ENCODE data around the gene TMEM81.

Gene TMEM81

DNA sequence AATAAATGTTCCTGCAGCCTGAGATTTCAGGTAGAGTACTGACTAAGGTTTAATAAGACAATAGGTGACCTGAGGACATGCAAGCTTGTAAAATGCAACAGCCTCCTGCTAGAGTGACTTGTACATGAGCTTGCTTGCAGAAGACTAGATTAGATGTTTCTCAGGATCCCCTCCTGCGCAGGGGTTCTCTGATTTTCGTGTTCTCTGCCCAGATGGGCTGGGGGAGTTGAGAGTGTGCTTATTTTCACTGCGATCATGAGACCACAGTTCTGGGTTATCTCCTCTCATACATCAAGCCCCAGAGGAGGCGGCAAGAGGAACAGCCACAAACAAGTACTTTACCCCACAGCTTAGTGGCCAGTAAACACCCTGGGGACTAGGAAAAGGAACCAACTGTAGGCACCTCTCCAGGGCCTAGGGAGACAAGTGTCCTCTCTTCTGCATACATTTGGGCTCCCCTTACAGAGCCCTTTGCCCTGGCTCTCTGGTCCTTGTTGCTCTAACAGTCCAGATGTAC is 8.0 kb downstream of the TMEM81 start:
- no peak for DNase-seq (ENCODE audit: low read depth in 2 of 2)

GRCh38 chr1:205075642-205076155 is 8.6 kb downstream of the TMEM81 start:
- DNase-seq (ENCODE audit: low read depth in 2 of 2), result no peak

DNA sequence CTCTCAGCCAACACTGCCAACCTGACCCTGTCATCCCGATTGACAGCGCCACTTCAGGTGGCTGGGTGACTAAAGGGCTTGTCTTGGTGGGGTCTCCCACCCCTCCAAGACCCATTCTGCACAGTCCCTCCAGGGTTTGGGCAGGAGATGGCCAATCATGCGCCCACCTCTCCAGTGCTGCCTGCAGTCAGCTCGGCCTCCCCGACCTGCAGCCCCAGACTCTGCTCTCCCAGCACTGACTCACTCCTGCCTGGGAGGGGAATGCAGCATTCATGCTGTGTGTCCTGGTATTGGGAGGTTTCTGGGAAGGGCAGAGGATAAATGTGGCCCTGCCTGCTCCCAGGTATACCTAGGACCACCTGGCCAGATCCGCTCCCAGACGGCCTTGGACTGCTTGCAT is 9.7 kb downstream of the TMEM81 start:
- no peak for DNase-seq (ENCODE audit: low read depth in 2 of 2)

GRCh38 chr1:205074084-205074483 is 10.2 kb downstream of the TMEM81 start:
- no peak for DNase-seq (ENCODE audit: low read depth in 2 of 2)

DNA sequence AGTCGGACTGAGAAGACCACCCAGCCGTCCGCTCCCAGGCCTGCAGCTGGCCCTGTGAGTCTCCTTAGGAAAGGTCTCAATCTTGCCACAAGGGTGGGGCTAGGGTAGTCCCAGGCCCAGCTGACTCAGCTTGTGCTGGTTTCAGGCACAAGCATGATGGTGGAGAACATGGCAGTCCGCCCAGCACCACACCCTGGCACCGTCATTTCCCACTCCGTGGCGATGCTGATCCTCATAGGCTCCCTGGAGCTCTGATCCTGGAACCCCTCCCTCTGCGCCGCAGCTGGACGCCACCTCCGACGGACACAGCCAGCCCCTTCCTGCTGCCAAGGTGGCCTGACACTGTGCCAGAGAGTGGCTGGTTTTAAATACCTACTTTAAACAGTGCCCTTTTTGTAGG is 10.7 kb downstream of the TMEM81 start:
- no peak for DNase-seq (ENCODE audit: low read depth in 2 of 2)

GRCh38 chr1:205072881-205073280 is 11.4 kb downstream of the TMEM81 start:
- DNase-seq (ENCODE audit: low read depth in 2 of 2), result no peak

GRCh38 chr1:205072286-205072685 is 12.0 kb downstream of the TMEM81 start:
- DNase-seq (ENCODE audit: low read depth in 2 of 2), result no peak

DNA sequence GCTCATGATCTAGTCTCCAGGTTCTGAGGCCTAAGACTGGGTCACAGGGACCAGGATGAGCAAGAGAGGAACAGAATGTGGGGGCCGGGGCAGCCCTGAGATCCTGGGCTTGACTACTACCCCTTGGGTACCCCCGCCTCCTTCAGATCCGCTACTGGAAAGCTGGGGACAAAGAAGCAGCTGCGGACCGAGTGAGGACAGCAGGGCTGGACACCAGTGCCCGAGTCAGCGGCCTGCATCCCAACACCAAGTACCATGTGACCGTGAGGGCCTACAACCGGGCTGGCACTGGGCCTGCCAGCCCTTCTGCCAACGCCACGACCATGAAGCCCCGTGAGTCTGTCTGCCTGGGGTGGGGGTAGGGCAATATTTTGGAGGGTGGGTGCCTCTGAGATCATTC is 12.5 kb downstream of the TMEM81 start:
- DNase-seq (ENCODE audit: low read depth in 2 of 2), result no peak

DNA sequence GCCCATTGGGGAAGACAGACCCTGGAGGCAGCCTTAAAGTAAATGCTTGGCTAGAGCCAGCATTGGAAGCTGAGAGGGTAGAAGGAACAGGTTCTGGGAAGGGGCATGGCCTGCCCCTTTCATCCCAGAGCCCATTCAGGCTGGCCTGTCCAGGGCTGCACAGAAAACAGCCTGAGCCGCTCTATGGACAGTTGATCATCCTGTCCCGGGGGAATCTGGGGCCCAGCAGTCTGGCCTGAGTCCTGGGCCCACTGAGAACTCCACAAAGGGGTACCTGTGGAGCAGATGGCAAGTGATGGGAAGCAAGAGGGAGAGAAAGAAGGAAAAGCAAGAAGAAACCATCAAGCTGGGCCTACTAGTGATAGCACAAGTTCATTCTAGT is 13.2 kb downstream of the TMEM81 start:
- DNase-seq (ENCODE audit: low read depth in 2 of 2), result no peak

DNA sequence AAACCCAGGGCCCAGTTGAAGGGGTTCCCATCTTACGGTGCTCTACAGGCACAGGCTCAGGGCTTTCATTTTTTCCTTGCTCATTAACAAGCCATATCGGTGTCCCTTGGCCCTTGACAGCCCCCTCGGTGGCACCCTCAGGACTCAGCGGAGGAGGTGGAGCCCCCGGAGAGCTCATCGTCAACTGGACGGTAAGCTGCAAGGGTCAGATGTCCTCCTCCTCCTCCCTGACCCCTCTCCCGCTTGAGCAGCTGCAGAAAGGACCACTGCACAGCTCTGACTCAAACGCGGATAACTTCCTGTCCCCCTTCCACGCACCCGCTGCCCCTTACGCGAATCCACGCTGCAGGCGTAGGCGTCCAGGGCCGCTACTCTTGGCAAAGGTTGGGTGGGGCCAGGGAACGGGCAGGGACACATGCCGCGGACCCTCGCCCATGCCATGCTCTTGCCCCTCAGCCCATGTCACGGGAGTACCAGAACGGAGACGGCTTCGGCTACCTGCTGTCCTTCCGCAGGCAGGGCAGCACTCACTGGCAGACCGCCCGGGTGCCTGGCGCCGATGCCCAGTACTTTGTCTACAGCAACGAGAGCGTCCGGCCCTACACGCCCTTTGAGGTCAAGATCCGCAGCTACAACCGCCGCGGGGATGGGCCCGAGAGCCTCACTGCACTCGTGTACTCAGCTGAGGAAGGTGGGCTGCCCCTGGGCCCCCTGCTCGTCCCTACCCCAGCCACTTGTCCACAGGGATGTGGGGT is 14.7 kb downstream of the TMEM81 start:
- DNase-seq (ENCODE audit: low read depth in 2 of 2), result no peak

- no peak for DNase-seq (ENCODE audit: low read depth in 2 of 2)
Observed at GRCh38 chr1:205068457-205069040, 15.7 kb downstream of the TMEM81 start.

- no peak for DNase-seq (ENCODE audit: low read depth in 2 of 2)
Observed at GRCh38 chr1:205068001-205068400, 16.3 kb downstream of the TMEM81 start.

DNA sequence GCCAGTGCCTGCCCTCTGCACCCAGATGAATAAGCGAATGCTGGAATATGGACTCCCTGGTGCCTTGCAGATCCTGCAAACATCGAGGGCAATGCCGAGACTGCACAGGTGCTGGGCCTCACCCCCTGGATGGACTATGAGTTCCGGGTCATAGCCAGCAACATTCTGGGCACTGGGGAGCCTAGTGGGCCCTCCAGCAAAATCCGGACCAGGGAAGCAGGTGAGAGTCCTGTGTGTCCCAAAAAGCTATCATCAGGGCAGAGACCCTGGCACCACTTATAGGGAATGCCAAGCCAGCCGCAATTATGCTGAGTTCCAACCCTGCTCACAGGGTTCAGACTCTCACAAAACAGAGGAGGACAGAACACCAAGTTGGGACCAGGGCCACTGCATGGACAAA is 17.2 kb downstream of the TMEM81 start:
- DNase-seq (ENCODE audit: low read depth in 2 of 2), result no peak

GRCh38 chr1:205066141-205066818 is 18.0 kb downstream of the TMEM81 start:
- no peak for DNase-seq (ENCODE audit: low read depth in 2 of 2)

DNA sequence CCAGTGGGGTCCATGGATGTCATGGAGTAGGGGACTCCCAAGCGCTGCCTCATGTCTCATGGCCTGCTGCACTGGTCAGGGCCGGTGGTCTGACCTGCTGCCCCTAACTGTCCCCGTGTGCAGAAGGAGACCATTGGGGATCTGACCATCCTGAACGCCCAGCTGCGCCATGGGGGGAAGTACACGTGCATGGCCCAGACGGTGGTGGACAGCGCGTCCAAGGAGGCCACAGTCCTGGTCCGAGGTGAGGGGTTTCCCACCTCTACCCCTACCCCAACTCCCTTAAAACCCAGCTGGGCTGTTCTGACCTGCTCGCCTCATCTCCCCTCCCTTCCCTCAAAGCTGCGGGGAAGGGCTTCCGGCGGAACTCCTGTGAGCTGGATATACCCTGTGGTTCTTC is 18.6 kb downstream of the TMEM81 start:
- DNase-seq (ENCODE audit: low read depth in 2 of 2), result no peak

DNA sequence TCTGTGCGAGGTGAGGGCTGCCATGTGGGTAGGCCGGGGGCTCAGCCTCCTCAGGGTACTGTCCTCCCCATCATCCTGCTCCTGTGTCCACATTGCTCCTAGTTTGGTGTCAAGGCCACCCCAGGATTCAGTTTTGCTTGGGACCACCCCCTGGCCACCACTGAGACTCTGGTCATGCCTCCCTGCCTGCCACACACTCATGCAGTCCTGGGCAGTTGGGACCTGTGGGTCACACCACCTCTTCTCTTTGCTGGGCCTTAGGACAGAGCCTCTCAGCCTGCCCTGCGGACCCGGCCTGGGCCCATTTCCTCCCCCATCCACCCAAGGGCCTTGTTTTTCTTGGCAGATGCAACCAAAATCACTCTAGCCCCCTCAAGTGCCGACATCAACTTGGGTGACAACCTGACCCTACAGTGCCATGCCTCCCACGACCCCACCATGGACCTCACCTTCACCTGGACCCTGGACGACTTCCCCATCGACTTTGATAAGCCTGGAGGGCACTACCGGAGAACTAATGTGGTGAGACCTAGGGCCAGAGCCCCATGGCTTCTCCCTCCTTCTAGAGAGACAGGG is 19.4 kb downstream of the TMEM81 start:
- DNase-seq (ENCODE audit: low read depth in 2 of 2), result no peak

DNA sequence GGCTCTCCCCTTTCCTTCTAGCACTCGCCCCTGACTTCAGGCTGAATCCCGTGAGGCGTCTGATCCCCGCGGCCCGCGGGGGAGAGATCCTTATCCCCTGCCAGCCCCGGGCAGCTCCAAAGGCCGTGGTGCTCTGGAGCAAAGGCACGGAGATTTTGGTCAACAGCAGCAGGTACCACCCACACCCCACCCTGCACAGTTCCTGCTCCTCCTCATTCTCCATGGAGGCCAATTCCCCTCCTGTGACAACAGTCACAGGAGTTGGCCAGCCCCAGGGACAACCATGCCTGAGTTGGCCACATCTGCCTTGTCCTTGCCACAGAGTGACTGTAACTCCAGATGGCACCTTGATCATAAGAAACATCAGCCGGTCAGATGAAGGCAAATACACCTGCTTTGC is 20.0 kb downstream of the TMEM81 start:
- DNase-seq (ENCODE audit: low read depth in 2 of 2), result no peak

DNA sequence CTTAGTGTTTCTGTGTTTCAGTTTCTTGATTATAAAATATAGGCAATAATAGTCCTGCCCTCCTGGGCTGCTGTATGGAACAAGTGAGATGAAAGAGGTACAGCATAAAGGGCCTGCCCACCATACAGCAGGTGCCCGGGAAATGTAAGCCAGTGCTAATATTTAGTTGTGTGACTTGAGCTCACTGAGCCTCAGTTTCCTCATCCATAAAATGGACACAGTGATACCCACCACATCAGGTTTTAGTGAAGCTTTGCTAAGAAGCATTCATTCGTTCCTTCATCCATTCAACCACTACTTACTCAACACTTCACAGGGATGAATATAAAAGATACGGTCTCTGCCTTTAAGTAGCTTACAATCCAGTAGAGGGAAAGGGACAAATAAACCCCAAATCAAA is 21.4 kb downstream of the TMEM81 start:
- DNase-seq (ENCODE audit: low read depth in 2 of 2), result no peak

- DNase-seq (ENCODE audit: low read depth in 2 of 2), result no peak
Observed at GRCh38 chr1:205062319-205062718, 21.9 kb downstream of the TMEM81 start.

GRCh38 chr1:205061665-205062069 is 22.6 kb downstream of the TMEM81 start:
- DNase-seq (ENCODE audit: low read depth in 2 of 2), result peak; percentile 33 to 42

GRCh38 chr1:205061227-205061626 is 23.0 kb downstream of the TMEM81 start:
- DNase-seq (ENCODE audit: low read depth in 2 of 2), result no peak

DNA sequence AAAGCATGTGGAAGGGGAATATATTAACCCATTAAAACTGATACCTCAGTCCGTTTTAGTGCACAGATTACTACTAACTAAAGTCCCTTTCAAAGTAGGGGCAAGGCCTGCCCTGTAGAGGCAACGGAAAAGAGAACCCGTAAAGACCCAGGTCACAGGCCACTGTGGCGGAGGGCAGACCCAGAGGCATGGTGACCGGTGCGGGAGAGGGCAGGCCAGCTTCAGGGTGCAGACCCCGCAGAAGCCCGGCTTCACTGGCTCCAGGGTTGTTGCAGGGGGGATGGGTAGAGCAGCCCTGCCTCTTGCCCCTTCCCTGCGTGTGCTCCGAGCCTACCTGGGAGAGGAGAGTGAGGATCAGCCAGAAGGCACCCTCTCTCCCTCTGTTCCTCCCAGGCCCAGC is 23.5 kb downstream of the TMEM81 start:
- no peak for DNase-seq (ENCODE audit: low read depth in 2 of 2)

Data from stimulated activated CD8-positive, alpha-beta memory T cell treated with anti-CD3 and anti-CD28 coated beads, Interleukin-7, amount 100 ng/mL, for 1 hour (primary cell).